Endothelial cell of umbilical vein (primary cell): ENCODE results near the gene RNASEH2C.

Experiments used
- FOS ChIP-seq: IDR thresholded peaks from 2 replicates; pipeline ENCODE4 v1.6.1; 2011; ENCODE audit warnings: mild to moderate bottlenecking, low read length, moderate library complexity, borderline replicate concordance; ENCODE audit not compliant: insufficient read depth
- MYC ChIP-seq: IDR thresholded peaks from one replicate; pipeline ENCODE4 v1.6.1; 2011; ENCODE audit warnings: mild to moderate bottlenecking, low read depth, low read length
- POLR2A ChIP-seq: IDR thresholded peaks from 2 replicates; pipeline ENCODE4 v1.6.1; 2012; ENCODE audit warnings: low read depth, mild to moderate bottlenecking, control low read depth, low read length
- TF ChIP-seq, protein P1 (sequence below), 2 donors: IDR thresholded peaks; 1 replicate in 1 of 2; 2 replicates in 1 of 2; pipeline ENCODE4 v1.5.1; 2011; ENCODE audit warnings: low read length in 2 of 2, mild to moderate bottlenecking in 2 of 2, moderate library complexity in 2 of 2, control low read depth in 1 of 2, inconsistent platforms in 1 of 2, low read depth in 1 of 2; ENCODE audit not compliant: insufficient read depth in 1 of 2; ENCODE audit errors: extremely low read depth in 1 of 2

DNA sequence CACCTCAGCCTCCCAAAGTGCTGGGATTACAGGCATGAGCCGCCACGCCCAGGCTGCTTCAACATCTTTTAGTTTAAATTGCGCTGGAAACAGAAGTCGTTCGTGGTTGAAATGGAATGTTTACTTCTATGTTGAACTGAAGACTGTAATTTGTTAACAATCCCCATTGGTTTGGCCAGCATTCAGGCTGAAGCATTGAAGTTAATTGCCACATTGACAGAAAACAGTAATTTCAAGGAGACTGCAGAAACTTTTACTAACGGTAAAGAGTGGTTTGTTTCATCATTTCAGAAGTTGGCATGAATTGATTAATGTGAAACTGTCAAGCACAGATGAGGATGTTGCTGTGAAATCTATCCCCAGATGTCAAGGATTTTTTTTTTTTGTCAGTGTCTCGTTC lies 45.9 kb upstream of the RNASEH2C start:
- TF ChIP-seq FOS (no peak), MYC (no peak), POLR2A (no peak)
- TF ChIP-seq, protein P1, sequence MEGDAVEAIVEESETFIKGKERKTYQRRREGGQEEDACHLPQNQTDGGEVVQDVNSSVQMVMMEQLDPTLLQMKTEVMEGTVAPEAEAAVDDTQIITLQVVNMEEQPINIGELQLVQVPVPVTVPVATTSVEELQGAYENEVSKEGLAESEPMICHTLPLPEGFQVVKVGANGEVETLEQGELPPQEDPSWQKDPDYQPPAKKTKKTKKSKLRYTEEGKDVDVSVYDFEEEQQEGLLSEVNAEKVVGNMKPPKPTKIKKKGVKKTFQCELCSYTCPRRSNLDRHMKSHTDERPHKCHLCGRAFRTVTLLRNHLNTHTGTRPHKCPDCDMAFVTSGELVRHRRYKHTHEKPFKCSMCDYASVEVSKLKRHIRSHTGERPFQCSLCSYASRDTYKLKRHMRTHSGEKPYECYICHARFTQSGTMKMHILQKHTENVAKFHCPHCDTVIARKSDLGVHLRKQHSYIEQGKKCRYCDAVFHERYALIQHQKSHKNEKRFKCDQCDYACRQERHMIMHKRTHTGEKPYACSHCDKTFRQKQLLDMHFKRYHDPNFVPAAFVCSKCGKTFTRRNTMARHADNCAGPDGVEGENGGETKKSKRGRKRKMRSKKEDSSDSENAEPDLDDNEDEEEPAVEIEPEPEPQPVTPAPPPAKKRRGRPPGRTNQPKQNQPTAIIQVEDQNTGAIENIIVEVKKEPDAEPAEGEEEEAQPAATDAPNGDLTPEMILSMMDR (IDR thresholded peaks at IDR 0.05; ENCODE audit: extremely low read depth in 1 of 2, insufficient read depth in 1 of 2, low read depth in 1 of 2, low read length in 2 of 2), result no peak
